K562 (cell line): ENCODE measurements around the gene PDIA5. TPM values are rescaled to one million over a fixed set of nuclear protein-coding genes. Genes with fewer than 3 reads are reported as not detected.
A peak's percentile ranks its signal among the peaks of the same experiment; 100 is the strongest.

ENCODE experiments used
- BHLHE40 ChIP-seq: IDR thresholded peaks from 2 replicates; pipeline ENCODE4 v1.6.1; 2011; ENCODE audit warnings: low read length, improper control_type of control experiment
- DMBX1 ChIP-seq: fragments of 250-450 bp; sonication (Bioruptor Pico); IDR thresholded peaks from 2 replicates; pipeline ENCODE4 v1.8.0; 2022; ENCODE audit warnings: inconsistent platforms, mild to moderate bottlenecking, moderate library complexity, borderline replicate concordance
- EP400 ChIP-seq: fragments of 450-650 bp; IDR thresholded peaks from 2 replicates; pipeline ENCODE4 v1.6.1; 2017; ENCODE audit warnings: antibody characterized with exemption, mild to moderate bottlenecking, moderate library complexity
- FOXO4 ChIP-seq: fragments of 450-650 bp; formaldehyde crosslinking; IDR thresholded peaks from 2 replicates; pipeline ENCODE4 v1.4.0; 2020; ENCODE audit warnings: mild to moderate bottlenecking, moderate library complexity
- KDM1A ChIP-seq, 2 experiments: fragments of 450-650 bp; IDR thresholded peaks; 2 replicates each; pipeline ENCODE4 v1.6.1; 2016; ENCODE audit warnings: mild to moderate bottlenecking in 2 of 2
- MBD2 ChIP-seq: sonication (generic); IDR thresholded peaks from 2 replicates; pipeline ENCODE4 v1.6.1; 2016; ENCODE audit warnings: low read depth, borderline replicate concordance
- MEIS2 ChIP-seq: fragments of 450-650 bp; IDR thresholded peaks from 2 replicates; pipeline ENCODE4 v1.6.1; 2014; ENCODE audit warnings: mild to moderate bottlenecking; ENCODE audit not compliant: partially characterized antibody
- NFATC3 ChIP-seq: fragments of 450-650 bp; IDR thresholded peaks from 2 replicates; pipeline ENCODE4 v1.6.1; 2017; ENCODE audit warnings: mild to moderate bottlenecking
- NUFIP1 ChIP-seq: fragments of 450-650 bp; IDR thresholded peaks from 2 replicates; pipeline ENCODE4 v1.6.1; 2018; ENCODE audit not compliant: partially characterized antibody
- POLR2G ChIP-seq: fragments of 200-400 bp; formaldehyde crosslinking; IDR thresholded peaks from 2 replicates; pipeline ENCODE4 v1.6.1; 2017; ENCODE audit warnings: low read depth, mild to moderate bottlenecking, antibody characterized with exemption, low read length, moderate library complexity
- SIN3A ChIP-seq, 2 experiments: fragments of 150-350 bp in 1 of 2; IDR thresholded peaks; 2 replicates each; pipeline ENCODE4 v1.6.1; 2011 to 2016; ENCODE audit warnings: borderline replicate concordance in 2 of 2, low read depth in 2 of 2, low read length in 2 of 2, mild to moderate bottlenecking in 2 of 2, moderate library complexity in 2 of 2; ENCODE audit not compliant: control insufficient read depth in 1 of 2
- SUPT5H ChIP-seq: fragments of 450-650 bp; IDR thresholded peaks from 2 replicates; pipeline ENCODE4 v1.6.1; 2016
- YBX1 ChIP-seq: fragments of 450-650 bp; IDR thresholded peaks from 2 replicates; pipeline ENCODE4 v1.7.1; 2016; ENCODE audit warnings: mild to moderate bottlenecking
- YY1 ChIP-seq, 3 experiments: IDR thresholded peaks; 2 replicates each; pipeline ENCODE4 v1.6.1; 2011; ENCODE audit warnings: low read length in 2 of 3, mild to moderate bottlenecking in 2 of 3, moderate library complexity in 2 of 3, borderline replicate concordance in 1 of 3, control low read depth in 1 of 3, low read depth in 1 of 3; ENCODE audit not compliant: insufficient read depth in 3 of 3, insufficient replicate concordance in 2 of 3, control insufficient read depth in 1 of 3, insufficient read length in 1 of 3; ENCODE audit errors: extremely low read depth in 1 of 3
- ZFX ChIP-seq: sonication (generic); formaldehyde crosslinking; IDR thresholded peaks from 2 replicates; pipeline ENCODE4 v1.8.0; 2022; ENCODE audit warnings: mild to moderate bottlenecking, missing genetic modification reagents, moderate library complexity
- ZNF347 ChIP-seq: fragments of 450-650 bp; formaldehyde crosslinking; IDR thresholded peaks from 2 replicates; pipeline ENCODE4 v1.4.0; 2020; ENCODE audit warnings: low read depth, mild to moderate bottlenecking, moderate library complexity
- ZNF384 ChIP-seq: IDR thresholded peaks from 2 replicates; pipeline ENCODE4 v1.6.1; 2012; ENCODE audit warnings: low read depth, low read length, improper control_type of control experiment
- ZNF696 ChIP-seq: fragments of 250-450 bp; sonication (Bioruptor Pico); conservative IDR thresholded peaks from 2 replicates; pipeline ENCODE4 v1.4.0; 2020; ENCODE audit warnings: mild to moderate bottlenecking, moderate library complexity
- ZNF77 ChIP-seq: fragments of 250-450 bp; sonication (Bioruptor Pico); IDR thresholded peaks from 2 replicates; pipeline ENCODE4 v1.5.0; 2020
- polyA plus RNA-seq, 8 experiments: library from polyadenylated mRNA; depleted of rRNA in 4 of 8; stranded (reverse) in 5 of 8; unstranded in 3 of 8; fragments of >200 nt; fragmentation: Nextera tagmentation in 2 of 8; fragmentation: Illumina TruSeq in 1 of 8; extraction: Ambion mirVana in 2 of 8; extraction: Trizol in 1 of 8; gene quantifications; 2 replicates each; pipeline versions ENCODE4 v1.2.1 to v1.2.3, GENCODE V29; 2011 to 2014; ENCODE audit warnings: inconsistent platforms in 1 of 8, missing spikeins in 1 of 8
- total RNA-seq, 7 experiments: library from RNA; depleted of rRNA in 6 of 7; stranded (reverse); fragments of >200 nt in 6 of 7; fragmentation: Illumina TruSeq in 2 of 7; extraction: Trizol in 2 of 7; gene quantifications; 2 replicates each; pipeline versions ENCODE4 v1.2.1 to v1.2.3, GENCODE V29; 2011 to 2021; ENCODE audit warnings: low replicate concordance in 1 of 7
- TF ChIP-seq, protein P1 (sequence below): fragments of 250-450 bp; sonication (Bioruptor Pico); IDR thresholded peaks from 2 replicates; pipeline ENCODE4 v1.4.0; 2020; ENCODE audit warnings: mild to moderate bottlenecking, moderate library complexity, borderline replicate concordance
- TF ChIP-seq, protein P2 (sequence below): IDR thresholded peaks from 2 replicates; pipeline ENCODE4 v1.6.1; 2012; ENCODE audit warnings: low read depth, low read length, improper control_type of control experiment, borderline replicate concordance

Gene PDIA5
- total and polyA plus RNA-seq, 9 of the 15 experiments (the other 6 are each of a cell fraction or from before 2014, with no cell fraction given) = 3.4 to 31.8 (median 19.6) TPM

GRCh38 chr3:123066896-123067688 is at the start of gene PDIA5 (continued):
- TF ChIP-seq, protein P1, sequence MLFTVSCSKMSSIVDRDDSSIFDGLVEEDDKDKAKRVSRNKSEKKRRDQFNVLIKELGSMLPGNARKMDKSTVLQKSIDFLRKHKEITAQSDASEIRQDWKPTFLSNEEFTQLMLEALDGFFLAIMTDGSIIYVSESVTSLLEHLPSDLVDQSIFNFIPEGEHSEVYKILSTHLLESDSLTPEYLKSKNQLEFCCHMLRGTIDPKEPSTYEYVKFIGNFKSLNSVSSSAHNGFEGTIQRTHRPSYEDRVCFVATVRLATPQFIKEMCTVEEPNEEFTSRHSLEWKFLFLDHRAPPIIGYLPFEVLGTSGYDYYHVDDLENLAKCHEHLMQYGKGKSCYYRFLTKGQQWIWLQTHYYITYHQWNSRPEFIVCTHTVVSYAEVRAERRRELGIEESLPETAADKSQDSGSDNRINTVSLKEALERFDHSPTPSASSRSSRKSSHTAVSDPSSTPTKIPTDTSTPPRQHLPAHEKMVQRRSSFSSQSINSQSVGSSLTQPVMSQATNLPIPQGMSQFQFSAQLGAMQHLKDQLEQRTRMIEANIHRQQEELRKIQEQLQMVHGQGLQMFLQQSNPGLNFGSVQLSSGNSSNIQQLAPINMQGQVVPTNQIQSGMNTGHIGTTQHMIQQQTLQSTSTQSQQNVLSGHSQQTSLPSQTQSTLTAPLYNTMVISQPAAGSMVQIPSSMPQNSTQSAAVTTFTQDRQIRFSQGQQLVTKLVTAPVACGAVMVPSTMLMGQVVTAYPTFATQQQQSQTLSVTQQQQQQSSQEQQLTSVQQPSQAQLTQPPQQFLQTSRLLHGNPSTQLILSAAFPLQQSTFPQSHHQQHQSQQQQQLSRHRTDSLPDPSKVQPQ (CRISPR knock-in tag) = no peak
- peak; percentile 55 for TF ChIP-seq ZFX (CRISPR knock-in tag)
- no peak for TF ChIP-seq ZNF696 (CRISPR knock-in tag)
- peak; percentile 38 for TF ChIP-seq BHLHE40
- peak in 2 of 3 experiments; percentile 50 to 61 for TF ChIP-seq YY1 (IDR thresholded peaks at IDR 0.05; ENCODE audit: borderline replicate concordance in 1 of 3, control insufficient read depth in 1 of 3, extremely low read depth in 1 of 3, insufficient read depth in 3 of 3, insufficient read length in 1 of 3, insufficient replicate concordance in 2 of 3, low read depth in 1 of 3, low read length in 2 of 3)
- TF ChIP-seq YBX1 = no peak
- peak; percentile 48 to 69; a peak in 2 of 4 replicates for TF ChIP-seq SIN3A (IDR thresholded peaks at IDR 0.05; ENCODE audit: borderline replicate concordance in 2 of 2, control insufficient read depth in 1 of 2, low read depth in 2 of 2, low read length in 2 of 2)
- TF ChIP-seq, protein P2, sequence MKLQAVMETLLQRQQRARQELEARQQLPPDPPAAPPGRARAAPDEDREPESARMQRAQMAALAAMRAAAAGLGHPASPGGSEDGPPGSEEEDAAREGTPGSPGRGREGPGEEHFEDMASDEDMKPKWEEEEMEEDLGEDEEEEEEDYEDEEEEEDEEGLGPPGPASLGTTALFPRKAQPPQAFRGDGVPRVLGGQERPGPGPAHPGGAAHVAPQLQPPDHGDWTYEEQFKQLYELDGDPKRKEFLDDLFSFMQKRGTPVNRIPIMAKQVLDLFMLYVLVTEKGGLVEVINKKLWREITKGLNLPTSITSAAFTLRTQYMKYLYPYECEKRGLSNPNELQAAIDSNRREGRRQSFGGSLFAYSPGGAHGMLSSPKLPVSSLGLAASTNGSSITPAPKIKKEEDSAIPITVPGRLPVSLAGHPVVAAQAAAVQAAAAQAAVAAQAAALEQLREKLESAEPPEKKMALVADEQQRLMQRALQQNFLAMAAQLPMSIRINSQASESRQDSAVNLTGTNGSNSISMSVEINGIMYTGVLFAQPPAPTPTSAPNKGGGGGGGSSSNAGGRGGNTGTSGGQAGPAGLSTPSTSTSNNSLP = no peak
- TF ChIP-seq MBD2 = no peak
- no peak for TF ChIP-seq FOXO4 (CRISPR knock-in tag)
- no peak for TF ChIP-seq ZNF347 (CRISPR knock-in tag)
- no peak for TF ChIP-seq ZNF77 (CRISPR knock-in tag)
- no peak for TF ChIP-seq DMBX1 (CRISPR knock-in tag)
- peak; percentile 71 for TF ChIP-seq SUPT5H
- peak; percentile 92 for TF ChIP-seq POLR2G
- no peak for TF ChIP-seq NFATC3
- TF ChIP-seq NUFIP1 = no peak
- TF ChIP-seq MEIS2 = peak; percentile 33
- no peak for TF ChIP-seq KDM1A (IDR thresholded peaks at IDR 0.05)
- TF ChIP-seq ZNF384 = no peak
- peak; percentile 94 for TF ChIP-seq EP400
